Duodenal mucosa (tissue), 2 donors: ENCODE measurements around the gene VPS4B.
"Not testable (repeated sequence)": the region's sequence is repeated elsewhere in the genome, so short reads cannot be mapped to it uniquely, and the experiment has no call there.

ENCODE experiments used
- H3K27ac ChIP-seq: one replicate; pipeline ENCODE4 v1.7.0; 2013; ENCODE audit warnings: low read depth, low read length
- H3K27me3 ChIP-seq, 2 donors: one replicate each; pipeline ENCODE4 v1.7.0; 2013; ENCODE audit warnings: low read length in 2 of 2, control low read depth in 1 of 2; ENCODE audit not compliant: insufficient read depth in 2 of 2, control insufficient read depth in 1 of 2
- H3K36me3 ChIP-seq, 2 donors: one replicate each; pipeline ENCODE4 v1.7.0; 2013; ENCODE audit warnings: low read length in 2 of 2, control low read depth in 1 of 2; ENCODE audit not compliant: insufficient read depth in 2 of 2, control insufficient read depth in 1 of 2
- H3K4me1 ChIP-seq, 2 donors: one replicate each; pipeline ENCODE4 v1.7.0; 2013; ENCODE audit warnings: low read length in 2 of 2, control low read depth in 1 of 2; ENCODE audit not compliant: insufficient read depth in 2 of 2, control insufficient read depth in 1 of 2
- H3K4me3 ChIP-seq, 2 donors: one replicate each; pipeline ENCODE4 v1.7.0; 2013; ENCODE audit warnings: low read length in 2 of 2, low read depth in 1 of 2
- H3K9ac ChIP-seq, 2 donors: one replicate each; pipeline ENCODE4 v1.7.0; 2013; ENCODE audit warnings: low read length in 2 of 2, low read depth in 1 of 2
- H3K9me3 ChIP-seq, 2 donors: one replicate each; pipeline ENCODE4 v1.7.0; 2013; ENCODE audit warnings: low read length in 2 of 2, control low read depth in 1 of 2; ENCODE audit not compliant: control insufficient read depth in 1 of 2

The VPS4B gene

DNA sequence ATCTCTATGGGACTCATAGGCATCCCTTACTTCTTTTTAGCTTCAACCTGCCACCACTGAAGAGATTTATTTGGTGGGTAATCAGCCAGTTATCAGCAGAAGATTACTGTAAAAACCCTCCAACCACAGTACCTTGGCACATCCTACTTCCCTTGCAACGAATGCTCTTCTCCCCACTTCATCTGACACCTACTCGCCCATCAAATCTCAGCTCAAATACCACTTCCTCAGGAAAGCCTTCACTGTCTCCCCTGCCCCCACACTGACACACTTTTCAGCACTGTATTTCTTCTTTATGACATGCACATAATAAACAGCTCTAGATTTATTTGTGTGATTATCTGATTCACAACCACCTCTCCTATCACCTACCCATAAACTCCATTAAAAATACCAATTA lies 58.3 kb downstream of the VPS4B start:
- H3K4me1 ChIP-seq: peaks cover 8 to 12% of the 10 kb centered on the region in 2 donors
- no peaks in the 10 kb centered on the region for H3K27me3 ChIP-seq
- no peak overlapping the region for H3K27ac ChIP-seq
- H3K9me3 ChIP-seq: no peaks in the 10 kb centered on the region
- H3K9ac ChIP-seq: no peak overlapping the region
- no peak overlapping the region for H3K4me3 ChIP-seq
- H3K36me3 ChIP-seq: peaks cover 8 to 21% of the 10 kb centered on the region in 2 donors

DNA sequence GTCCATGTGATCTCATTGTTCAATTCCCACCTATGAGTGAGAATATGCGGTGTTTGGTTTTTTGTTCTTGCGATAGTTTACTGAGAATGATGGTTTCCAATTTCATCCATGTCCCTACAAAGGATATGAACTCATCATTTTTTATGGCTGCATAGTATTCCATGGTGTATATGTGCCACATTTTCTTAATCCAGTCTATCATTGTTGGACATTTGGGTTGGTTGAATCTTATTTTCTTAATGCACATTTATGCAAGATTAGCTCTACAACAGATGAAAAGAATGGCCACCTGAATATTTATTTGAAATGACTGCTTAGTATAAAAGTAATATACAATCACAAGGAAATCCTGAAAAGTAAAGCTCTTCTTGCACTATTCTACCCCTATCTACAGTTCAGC lies 58.9 kb downstream of the VPS4B start:
- Histone ChIP-seq H3K36me3 (peaks cover 8 to 23% of the 10 kb centered on the region in 2 donors), H3K4me1 (peaks cover 8 to 12% of the 10 kb centered on the region in 2 donors)
- H3K27ac ChIP-seq, H3K4me3 ChIP-seq, H3K9ac ChIP-seq, H3K27me3 ChIP-seq, H3K9me3 ChIP-seq: not testable (repeated sequence)

DNA sequence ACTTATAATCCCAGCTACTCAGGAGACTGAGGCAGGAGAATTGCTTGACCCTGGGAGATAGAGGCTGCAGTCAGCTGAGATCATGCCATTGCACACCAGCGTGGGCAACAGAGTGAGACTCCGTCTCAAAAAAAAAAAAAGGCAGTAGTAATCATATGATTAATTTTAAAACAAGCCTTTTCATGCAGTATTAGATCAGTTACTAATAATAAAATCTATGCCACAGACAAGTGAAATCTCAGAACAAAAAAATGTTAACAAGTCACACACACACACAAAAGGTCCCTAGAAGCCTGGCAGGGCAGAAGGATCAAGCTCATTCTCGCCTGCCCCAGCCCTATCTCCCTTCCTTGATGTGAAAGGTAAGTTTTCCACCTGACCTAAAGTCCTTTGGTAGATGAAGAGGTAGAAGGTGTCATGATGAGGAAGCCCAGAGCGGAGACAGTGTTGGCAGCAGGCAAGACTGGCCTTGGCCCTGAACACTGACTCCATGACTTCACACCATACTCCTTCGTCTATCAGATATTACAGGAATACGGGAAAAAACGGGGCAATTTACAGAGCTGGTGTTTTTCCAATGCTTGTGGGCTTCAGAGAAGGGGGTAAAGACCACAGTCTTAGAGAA lies 65.9 kb downstream of the VPS4B start:
- peaks cover 10 to 64% of the 10 kb centered on the region in 2 donors for H3K36me3 ChIP-seq
- no peaks in the 10 kb centered on the region for H3K27me3 ChIP-seq
- no peaks in the 10 kb centered on the region for H3K9me3 ChIP-seq
- no peak overlapping the region for H3K4me3 ChIP-seq
- H3K27ac ChIP-seq: no peak overlapping the region
- no peak overlapping the region for H3K9ac ChIP-seq
- no peaks in the 10 kb centered on the region for H3K4me1 ChIP-seq

DNA sequence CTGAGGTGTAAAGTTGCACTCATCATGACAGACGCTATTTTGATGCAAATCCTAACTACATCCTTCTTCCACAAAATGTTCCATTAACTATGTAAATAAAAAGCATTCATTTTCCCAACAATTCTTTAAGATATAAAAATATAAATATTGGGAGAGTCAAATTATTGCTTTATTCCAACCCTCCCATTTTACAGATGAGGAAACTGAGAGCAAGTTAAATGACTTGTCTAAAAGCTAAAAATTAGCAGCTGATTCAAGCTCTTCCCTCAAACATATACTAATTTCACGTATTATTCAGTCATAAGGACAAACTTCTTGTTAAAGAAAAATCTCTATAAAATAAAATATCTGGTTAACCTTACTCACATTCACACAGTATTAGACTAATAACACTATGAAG lies 72.0 kb downstream of the VPS4B start:
- Histone ChIP-seq H3K4me3 (no peak overlapping the region), H3K9me3 (no peaks in the 10 kb centered on the region), H3K27ac (no peak overlapping the region), H3K9ac (no peak overlapping the region), H3K36me3 (peaks cover 24 to 73% of the 10 kb centered on the region in 2 donors), H3K27me3 (no peaks in the 10 kb centered on the region), H3K4me1 (peaks cover under 1 to 1% of the 10 kb centered on the region in 2 donors)

DNA sequence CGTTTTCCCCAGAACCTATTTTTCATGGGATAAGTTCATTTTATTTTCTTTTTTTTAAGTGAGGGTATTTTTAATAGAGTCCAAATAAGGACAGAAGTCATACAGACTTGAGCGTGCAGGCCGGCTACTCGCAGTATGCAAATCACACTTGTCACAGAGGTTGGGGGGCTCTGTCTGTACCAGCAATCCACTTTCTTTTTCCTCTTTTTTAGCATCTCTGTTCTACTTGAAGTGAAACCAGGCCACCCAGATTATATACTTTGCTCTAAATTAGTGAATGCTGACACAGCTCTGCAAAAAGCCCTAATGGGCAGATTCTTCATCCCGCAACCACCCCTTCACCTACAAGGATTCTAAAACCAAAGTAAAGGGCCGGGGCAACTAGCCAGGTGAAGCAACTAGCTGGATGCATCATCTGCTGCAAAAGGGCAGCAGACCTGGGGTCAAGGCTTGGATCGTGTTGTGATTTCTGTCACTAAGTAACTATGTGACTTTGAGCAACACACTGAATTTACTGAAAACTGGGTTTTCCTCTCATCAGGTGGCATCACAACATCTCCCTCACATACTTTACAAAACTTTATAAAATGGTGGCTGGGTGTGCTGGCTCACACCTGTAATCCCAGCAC lies 73.7 kb downstream of the VPS4B start:
- Histone ChIP-seq H3K9me3 (no peaks in the 10 kb centered on the region), H3K9ac (no peak overlapping the region), H3K36me3 (peaks cover 17 to 71% of the 10 kb centered on the region in 2 donors), H3K4me1 (peaks cover 6 to 10% of the 10 kb centered on the region in 2 donors), H3K27me3 (no peaks in the 10 kb centered on the region), H3K4me3 (no peak overlapping the region), H3K27ac (no peak overlapping the region)

DNA sequence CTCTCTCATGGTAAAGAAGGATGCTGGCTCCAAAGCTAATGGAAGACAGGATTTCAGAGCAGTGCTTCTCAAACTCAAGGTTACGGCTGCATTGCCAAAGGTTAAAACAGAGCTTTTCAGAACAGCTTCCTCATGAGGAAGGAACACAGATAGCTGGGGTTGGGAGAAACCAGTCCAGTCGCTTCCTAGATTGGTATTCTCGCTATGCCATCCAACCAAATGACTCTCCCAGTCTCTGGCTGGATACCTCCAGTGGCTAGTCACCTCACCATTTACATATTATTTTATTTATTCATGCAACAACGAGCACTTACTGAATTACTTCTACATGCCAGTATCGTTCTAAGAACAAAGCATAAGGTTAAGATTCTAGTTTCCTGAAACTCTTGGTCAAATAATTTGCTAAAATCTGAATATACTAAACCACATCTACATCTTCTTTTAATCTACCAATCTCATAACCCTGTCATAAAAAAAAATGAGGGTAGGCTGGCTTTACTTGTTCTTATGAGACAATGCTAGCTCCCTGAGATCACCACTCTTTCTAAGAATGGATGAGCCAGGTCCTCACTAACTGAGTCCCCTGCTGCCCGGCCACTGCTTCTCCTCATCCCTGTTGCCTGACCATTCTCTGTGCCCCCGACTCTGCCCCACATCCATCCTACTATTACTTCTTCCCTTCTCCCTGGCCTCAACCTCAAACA lies 75.6 kb downstream of the VPS4B start:
- H3K27ac ChIP-seq: no peak overlapping the region
- H3K4me3 ChIP-seq: no peak overlapping the region

DNA sequence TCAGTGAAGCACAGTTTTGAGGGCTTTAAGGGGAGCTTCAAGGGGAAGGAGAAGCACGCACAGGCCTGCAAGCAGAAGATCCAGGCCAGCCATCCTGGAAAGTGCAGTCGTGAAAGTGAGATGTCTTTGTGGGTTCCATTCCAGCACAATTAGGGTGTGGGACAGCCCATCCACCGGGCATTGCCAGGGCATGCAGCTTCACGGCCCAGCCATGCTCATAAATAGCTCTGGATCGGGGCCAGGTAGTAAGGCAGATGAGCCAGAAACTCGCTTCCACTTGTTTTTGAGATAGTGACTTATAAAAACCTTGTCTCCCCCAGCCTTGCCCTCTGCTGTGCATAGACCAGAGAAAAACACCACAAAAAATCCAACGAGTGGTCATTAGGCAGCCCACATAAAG lies 76.2 kb downstream of the VPS4B start:
- Histone ChIP-seq H3K9me3 (no peaks in the 10 kb centered on the region), H3K36me3 (peaks cover 23 to 58% of the 10 kb centered on the region in 2 donors), H3K9ac (no peak overlapping the region), H3K27me3 (no peaks in the 10 kb centered on the region), H3K4me1 (peaks cover 6 to 10% of the 10 kb centered on the region in 2 donors), H3K4me3 (no peak overlapping the region), H3K27ac (no peak overlapping the region)

More for the DNA sequence above, 75.6 kb downstream of the VPS4B start:
- Histone ChIP-seq H3K9ac (no peak overlapping the region), H3K27me3 (no peaks in the 10 kb centered on the region), H3K4me1 (peaks cover 6 to 10% of the 10 kb centered on the region in 2 donors), H3K36me3 (peaks cover 23 to 61% of the 10 kb centered on the region in 2 donors), H3K9me3 (no peaks in the 10 kb centered on the region)

DNA sequence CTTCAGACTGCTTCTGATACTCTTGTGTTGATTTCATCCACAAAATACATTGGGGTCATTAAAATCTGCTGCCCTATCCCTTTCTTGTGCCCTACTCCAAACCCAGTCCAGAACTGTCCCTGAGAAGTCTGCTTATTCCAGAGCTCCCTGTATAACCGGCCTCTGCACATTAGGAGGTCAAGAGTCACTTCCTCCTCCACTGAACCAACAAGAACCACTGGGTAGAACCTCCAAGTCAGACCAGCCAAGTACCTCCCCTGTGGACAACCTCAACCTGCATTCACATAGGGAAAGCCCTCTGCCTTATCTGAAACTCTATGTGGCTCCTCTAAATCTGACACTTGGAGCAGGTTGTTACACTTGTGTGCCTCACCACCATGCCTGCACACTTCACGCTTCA lies 77.4 kb downstream of the VPS4B start:
- Histone ChIP-seq H3K4me3 (no peak overlapping the region), H3K27ac (no peak overlapping the region), H3K9ac (no peak overlapping the region), H3K9me3 (no peaks in the 10 kb centered on the region), H3K36me3 (peaks cover 17 to 60% of the 10 kb centered on the region in 2 donors), H3K27me3 (no peaks in the 10 kb centered on the region), H3K4me1 (peaks cover 6 to 10% of the 10 kb centered on the region in 2 donors)

DNA sequence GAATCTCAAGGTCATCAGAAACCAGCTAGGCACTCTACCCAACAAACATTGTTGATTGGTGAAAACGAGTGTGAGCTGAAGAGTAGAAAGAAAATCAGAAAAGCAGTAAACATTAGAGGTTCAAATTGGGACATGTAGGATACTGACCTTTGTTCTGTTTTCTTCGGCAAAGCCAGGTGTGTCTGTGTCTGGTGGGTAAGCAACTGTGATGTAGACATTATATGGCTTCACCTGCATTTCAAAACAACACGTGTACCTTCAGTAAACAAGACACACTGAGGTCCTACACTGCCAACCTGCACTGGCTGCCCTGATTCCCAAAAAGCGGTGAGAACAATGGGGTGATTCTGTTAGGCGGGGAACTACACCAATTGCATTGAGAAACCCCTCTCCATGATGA lies 78.0 kb downstream of the VPS4B start:
- H3K27ac ChIP-seq: no peak overlapping the region
- no peak overlapping the region for H3K4me3 ChIP-seq
- no peaks in the 10 kb centered on the region for H3K9me3 ChIP-seq
- H3K4me1 ChIP-seq: peaks cover 6 to 10% of the 10 kb centered on the region in 2 donors
- no peak overlapping the region for H3K9ac ChIP-seq
- H3K36me3 ChIP-seq: peaks cover 11 to 56% of the 10 kb centered on the region in 2 donors
- H3K27me3 ChIP-seq: no peaks in the 10 kb centered on the region

DNA sequence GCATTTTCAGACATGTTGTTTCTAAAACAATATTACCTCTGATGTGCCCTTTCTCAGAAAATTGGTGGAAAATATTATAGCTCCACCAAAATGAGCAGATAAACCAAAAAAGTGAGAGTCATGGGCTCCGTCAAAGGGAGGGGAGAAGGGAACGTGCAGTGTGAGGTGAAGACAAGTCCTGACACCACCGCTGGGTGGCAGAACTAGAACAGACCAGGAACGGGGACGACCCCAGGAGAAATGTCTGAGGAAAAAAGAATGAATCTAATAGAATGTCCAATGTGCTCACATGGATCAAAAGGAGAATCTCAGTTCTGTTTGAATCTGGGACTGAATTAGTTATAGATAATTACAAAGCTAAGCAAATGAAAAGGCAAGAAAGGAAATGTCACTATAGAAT lies 80.1 kb downstream of the VPS4B start:
- Histone ChIP-seq H3K4me1 (peaks cover 6 to 10% of the 10 kb centered on the region in 2 donors), H3K9me3 (no peaks in the 10 kb centered on the region), H3K27me3 (no peaks in the 10 kb centered on the region), H3K9ac (no peak overlapping the region), H3K27ac (no peak overlapping the region), H3K4me3 (no peak overlapping the region), H3K36me3 (peaks cover 19 to 57% of the 10 kb centered on the region in 2 donors)
